HG02981 (cell line): ENCODE results near the gene CNMD.

Experiments used
- ATAC-seq: cut with Tn5 transposase; IDR thresholded peaks from one replicate; pipeline ENCODE4 v1.9.1; 2021; ENCODE audit warnings: mild to moderate bottlenecking, moderate library complexity; ENCODE audit not compliant: unreplicated experiment

The CNMD gene

GRCh38 chr13:52739468-52740071, at the start of gene CNMD:
CNMD (minus strand) TSS chr13:52739820; CDS start chr13:52739701, 119 bp downstream.
- no peak for ATAC-seq

- no peak for ATAC-seq
Observed at GRCh38 chr13:52788011-52788410, 48.4 kb upstream of the CNMD start.

GRCh38 chr13:52787235-52787634, 47.6 kb upstream of the CNMD start:
- ATAC-seq, result no peak

GRCh38 chr13:52786766-52787165, 47.1 kb upstream of the CNMD start:
- ATAC-seq, result no peak

GRCh38 chr13:52785739-52786138, 46.1 kb upstream of the CNMD start:
- no peak for ATAC-seq

GRCh38 chr13:52784591-52785340, 45.1 kb upstream of the CNMD start:
- no peak for ATAC-seq

- no peak for ATAC-seq
Observed at GRCh38 chr13:52783943-52784342, 44.3 kb upstream of the CNMD start.

GRCh38 chr13:52782471-52783448, 43.1 kb upstream of the CNMD start:
- no peak for ATAC-seq

- no peak for ATAC-seq
Observed at GRCh38 chr13:52780611-52781010, 41.0 kb upstream of the CNMD start.

- ATAC-seq, result no peak
Observed at GRCh38 chr13:52780092-52780491, 40.5 kb upstream of the CNMD start.

- no peak for ATAC-seq
Observed at GRCh38 chr13:52779103-52779502, 39.5 kb upstream of the CNMD start.

GRCh38 chr13:52776726-52777125, 37.1 kb upstream of the CNMD start:
- no peak for ATAC-seq

- no peak for ATAC-seq
Observed at GRCh38 chr13:52775511-52775910, 35.9 kb upstream of the CNMD start.

- no peak for ATAC-seq
Observed at GRCh38 chr13:52767949-52768516, 28.4 kb upstream of the CNMD start.

GRCh38 chr13:52765611-52766390, 26.2 kb upstream of the CNMD start:
- ATAC-seq, result no peak

GRCh38 chr13:52760077-52760476, 20.5 kb upstream of the CNMD start:
- ATAC-seq, result no peak

GRCh38 chr13:52758114-52758513, 18.5 kb upstream of the CNMD start:
- ATAC-seq, result no peak

- no peak for ATAC-seq
Observed at GRCh38 chr13:52751196-52751595, 11.6 kb upstream of the CNMD start.

GRCh38 chr13:52750713-52751112, 11.1 kb upstream of the CNMD start:
- ATAC-seq, result no peak

GRCh38 chr13:52749419-52749818, 9.8 kb upstream of the CNMD start:
- no peak for ATAC-seq
